Spleen (tissue), 7 donors: ENCODE results near the gene MAN2A2.

Experiments used
- CTCF ChIP-seq, 11 experiments: fragments of 200-600 bp in 7 of 11; fragments of 450-650 bp in 4 of 11; sonication (generic) in 4 of 11; IDR thresholded peaks in 8 of 11; conservative IDR thresholded peaks in 3 of 11; 1 replicate in 7 of 11; 2 replicates in 4 of 11; pipeline versions ENCODE4 v1.4.0 to v1.8.0; 2016 to 2021; ENCODE audit warnings: antibody characterized with exemption in 11 of 11, inconsistent platforms in 4 of 11, mild to moderate bottlenecking in 1 of 11
- POLR2A ChIP-seq, 3 donors: fragments of 450-650 bp; IDR thresholded peaks; one replicate each; pipeline ENCODE4 v1.5.1; 2017; ENCODE audit warnings: antibody characterized with exemption in 3 of 3, mild to moderate bottlenecking in 1 of 3
- donor health status: DM: no; HTN: no; CAD: no; lungs with moderate emphysema.
- donor health status: DM: no; HTN: no; CAD: no.
- donor health status: DM: no; HTN: no; CAD: no.

- TF ChIP-seq CTCF (IDR thresholded peaks at IDR 0.05 in 8 of 11, conservative IDR thresholded peaks at IDR 0.05 in 3 of 11) (peak in 1 of 11 experiments; percentile 6), POLR2A (IDR thresholded peaks at IDR 0.05) (no peak)
Measured at GRCh38 chr15:90892498-90893174, 10.5 kb upstream of the MAN2A2 start.
